Middle frontal gyrus (tissue), 1 donor: Measurements from ENCODE around the gene ASGR1.
A peak's percentile ranks its signal among the peaks of the same experiment; 100 is the strongest.
"Not testable (repeated sequence)": the region's sequence is repeated elsewhere in the genome, so short reads cannot be mapped to it uniquely, and the experiment has no call there.

ENCODE experiments used
- DNase-seq: peaks from one replicate; pipeline ENCODE4 v3.0.0-alpha.2; 2015; ENCODE audit warnings: low spot score; ENCODE audit errors: extremely low spot score

Gene ASGR1

DNA sequence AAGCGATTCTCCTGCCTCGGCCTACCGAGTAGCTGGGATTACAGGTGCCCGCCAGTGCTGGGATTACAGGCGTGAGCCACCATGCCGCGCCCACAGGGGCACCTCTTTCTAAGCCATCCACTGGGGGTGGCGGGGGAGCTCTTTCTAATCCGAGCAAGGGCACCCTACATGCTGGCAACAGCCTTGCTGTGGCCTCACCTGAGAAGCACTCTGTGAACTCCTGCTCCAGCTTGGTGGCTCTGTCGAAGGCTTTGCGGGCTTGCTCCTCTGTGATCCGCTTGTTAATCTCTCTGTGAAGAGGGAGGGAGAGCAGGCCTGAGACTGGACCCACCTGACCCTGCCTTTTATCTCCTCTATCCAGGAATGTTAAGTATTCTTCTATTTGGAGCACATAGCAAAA, 11.9 kb upstream of the ASGR1 start:
- DNase-seq: no peak

DNA sequence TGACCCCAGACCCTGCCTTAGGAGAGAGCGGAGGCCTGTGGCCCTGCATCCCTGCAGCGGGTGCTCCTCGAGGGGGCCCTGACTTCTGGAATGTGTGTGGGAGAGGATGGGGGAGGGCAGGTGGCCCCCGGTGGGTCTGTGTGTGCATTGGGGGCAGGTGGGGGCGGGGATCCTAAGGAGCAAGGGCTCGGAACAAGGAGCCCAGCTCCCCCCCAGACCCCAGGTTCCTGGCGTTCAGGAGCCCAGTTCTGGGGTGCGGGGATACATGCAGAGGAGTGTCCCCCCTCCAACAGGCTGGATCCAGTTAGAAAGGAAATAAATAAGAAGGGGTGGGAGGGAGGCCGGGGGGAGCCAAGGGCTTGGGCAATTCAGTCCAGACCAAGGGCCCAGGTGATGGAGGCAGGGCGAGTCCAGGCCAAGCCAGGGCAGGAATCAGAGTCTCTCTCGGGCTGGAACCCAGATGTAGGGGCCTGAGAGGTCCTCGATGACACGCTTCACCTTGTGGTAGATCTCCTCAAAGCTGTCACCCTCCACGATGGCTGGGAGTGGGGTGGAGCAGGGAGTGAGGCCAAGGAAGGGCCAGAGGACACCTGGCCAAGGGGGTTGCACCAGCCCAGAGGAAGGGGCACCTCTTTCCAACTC, 11.2 kb upstream of the ASGR1 start:
- no peak for DNase-seq

DNA sequence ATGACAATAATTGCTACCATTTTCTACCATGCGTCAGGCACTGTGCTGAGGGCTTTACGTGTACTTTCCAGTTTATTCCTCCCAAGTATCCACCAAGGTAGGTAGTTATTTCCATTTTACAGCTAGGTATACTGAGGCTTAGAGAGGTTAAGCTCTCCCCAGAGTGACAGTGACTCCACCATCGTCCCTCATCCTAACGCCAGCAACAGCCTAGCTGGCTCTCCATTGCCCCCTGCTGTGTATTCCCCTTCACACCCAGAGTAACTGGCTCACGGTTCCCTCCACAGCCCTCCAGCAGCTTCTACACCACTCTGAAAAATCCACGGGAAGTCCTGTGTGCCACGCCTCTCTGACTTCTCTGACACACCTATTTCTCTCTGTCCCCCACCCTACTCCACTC, 7.1 kb upstream of the ASGR1 start:
- DNase-seq: no peak

DNA sequence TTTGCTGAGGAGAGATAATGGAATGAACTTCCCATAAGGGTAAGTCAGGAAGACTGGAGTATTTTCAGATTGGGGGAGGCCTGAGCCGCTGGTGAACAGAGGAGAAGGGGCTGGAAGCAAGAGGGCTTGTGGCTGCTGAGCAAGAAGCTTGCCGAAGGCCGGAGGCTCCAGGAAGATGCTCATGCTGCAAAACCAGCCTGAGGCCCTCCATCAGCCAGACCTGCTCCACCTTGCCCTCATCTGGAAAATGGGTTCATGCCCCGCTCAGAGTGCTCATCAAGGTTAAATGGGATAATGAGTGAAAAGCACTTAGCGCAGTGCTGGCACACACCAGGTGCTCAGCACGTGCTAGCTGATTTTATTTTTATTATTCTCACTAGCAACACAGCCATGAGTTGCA, 5.5 kb upstream of the ASGR1 start:
- no peak for DNase-seq

DNA sequence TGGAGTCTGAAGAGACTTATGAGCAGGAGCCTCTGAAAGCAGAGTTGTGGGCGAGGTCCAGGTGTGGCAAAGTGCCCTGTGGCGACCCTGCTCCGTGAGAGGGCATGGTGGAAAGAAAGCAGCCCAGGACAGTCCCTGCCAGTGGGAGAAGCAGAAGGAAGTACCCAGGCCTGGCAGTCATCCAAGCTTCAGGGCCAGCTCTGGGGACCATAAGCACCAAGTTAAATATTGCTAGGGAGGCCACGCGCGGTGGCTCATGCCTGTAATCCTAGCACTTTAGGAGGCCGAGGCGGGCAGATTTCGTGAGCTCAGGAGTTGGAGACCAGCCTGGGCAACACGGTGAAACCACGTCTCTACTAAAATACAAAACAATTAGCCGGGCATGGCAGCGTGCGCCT, 4.9 kb upstream of the ASGR1 start:
- DNase-seq: no peak

DNA sequence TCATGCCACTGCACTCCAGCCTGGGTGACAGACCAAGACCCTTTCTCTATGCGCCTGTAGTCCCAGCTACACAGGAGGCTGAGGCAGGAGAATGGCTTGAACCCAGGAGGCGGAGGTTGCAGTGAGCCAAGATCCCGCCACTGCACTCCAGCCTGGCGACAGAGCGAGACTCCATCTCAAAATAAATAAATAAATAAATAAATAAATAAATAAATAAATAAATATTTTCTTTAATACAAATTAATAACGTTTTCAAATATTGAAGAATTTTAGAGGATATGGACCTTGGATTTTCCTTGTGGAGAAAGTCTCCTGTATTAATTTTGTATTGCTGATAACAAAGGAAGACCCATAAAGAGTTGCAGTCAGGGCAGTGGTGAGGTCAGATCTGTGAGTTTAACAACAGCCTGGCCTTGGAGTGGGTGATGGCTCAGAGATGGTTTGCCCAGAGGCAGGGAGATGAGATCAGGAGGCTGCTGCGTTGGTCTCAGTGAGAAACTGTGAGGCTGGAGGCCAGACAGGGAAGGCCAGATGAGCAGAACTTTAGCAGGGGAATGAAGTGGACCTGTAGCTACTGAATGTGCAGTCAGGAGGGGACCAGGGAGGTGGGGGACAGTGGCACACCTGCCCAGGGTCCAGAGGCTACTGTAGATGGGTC, 4.4 kb upstream of the ASGR1 start:
- DNase-seq: no peak

DNA sequence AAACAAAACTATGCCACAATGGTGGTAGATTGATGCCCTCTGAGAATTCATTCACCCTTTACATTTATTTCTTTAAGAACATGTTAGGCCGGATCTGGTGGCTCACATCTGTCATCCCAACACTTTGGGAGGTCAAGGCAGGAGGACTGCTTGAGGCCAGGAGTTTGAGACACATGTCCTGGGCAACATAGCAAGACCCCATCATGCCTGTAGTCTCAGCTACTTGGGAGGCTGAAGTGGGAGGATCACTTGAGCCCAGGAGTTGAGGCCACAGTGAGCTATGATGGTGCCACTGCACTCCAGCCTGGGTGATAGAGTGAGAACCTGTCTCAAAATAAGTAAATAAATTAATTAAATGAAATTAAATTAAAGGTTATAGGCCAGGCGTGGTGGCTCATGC, 2.9 kb upstream of the ASGR1 start:
- DNase-seq: not testable (repeated sequence)

DNA sequence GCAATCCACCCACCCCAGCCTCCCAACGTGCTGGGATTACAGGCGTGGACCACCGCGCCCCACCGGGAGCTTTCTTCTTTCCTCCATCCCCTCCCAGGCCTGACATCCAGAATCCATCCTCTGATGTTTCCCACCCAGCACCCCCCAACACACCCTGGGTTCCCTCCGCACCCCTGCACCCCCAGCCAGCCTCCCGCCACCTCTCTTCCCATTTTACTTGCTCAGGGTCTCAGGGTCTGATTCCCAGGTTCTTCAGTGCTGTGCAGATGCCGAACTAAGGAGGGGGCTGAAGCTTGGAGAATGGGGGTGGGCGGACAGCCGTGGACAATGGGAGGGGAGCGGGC, 225 bp downstream of the ASGR1 start:
- no peak for DNase-seq

DNA sequence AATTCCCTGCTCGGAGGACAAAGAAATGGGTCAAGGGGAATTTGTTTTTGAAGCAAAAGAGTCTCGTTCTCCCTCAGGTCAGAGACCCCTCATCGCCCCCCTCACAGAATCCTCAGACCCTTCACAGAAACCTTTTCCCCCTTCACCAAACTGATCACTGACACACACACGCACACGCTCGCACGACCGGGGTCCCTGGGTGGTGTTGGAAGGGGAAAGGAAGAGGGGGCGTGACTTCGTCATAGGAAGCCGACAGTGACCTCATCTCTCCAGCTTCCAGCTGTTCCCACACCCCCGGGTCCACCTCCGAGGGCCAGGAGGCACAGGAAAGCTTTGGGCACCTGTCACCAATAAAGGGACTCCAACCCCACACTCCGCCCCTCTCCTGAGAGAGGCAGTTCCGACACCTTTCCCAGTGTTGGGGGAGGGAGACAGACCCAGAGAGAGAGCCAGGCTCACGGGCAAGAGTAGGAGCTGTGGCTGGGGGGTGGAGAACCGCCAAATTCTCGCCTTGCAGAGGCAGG, 1.2 kb downstream of the ASGR1 start:
- no peak for DNase-seq

DNA sequence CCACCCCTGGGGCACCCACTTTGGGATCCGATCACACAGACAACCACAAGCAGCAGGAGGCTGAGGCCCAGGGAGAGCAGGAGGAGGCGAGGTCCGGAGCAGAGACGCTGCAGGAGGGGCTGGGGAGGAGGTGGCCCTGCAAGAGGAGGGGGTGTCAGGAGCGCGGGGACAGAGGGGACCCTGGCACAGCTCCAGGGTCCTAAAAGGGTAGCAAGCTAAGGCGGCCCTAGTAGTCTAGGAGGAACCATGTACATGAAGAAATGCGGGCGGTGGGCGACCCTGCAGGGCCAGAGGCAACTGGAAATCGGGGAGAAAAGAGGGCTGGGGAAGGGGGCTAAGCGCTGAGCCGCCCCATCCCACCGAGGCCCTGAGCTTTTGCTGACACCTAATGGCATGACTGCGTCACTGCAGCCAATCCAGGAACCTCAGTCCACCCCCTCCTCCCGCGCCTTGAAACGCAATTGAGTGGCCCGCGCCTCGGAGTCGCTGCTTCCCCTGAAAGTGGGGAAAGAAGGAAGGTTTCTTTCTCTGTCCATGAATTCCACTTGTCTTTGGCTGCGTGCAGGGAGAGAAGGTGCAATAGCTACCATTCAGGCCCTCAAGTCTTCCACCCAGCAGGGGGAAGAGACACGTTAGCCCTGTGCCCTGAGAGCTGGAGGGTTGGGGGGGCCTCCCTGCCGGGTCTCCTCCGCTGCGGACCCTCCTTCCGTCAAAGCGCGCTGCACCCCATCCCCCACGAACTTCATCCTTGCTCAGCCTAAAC, 1.8 kb downstream of the ASGR1 start:
- DNase-seq: peak; percentile 72

DNA sequence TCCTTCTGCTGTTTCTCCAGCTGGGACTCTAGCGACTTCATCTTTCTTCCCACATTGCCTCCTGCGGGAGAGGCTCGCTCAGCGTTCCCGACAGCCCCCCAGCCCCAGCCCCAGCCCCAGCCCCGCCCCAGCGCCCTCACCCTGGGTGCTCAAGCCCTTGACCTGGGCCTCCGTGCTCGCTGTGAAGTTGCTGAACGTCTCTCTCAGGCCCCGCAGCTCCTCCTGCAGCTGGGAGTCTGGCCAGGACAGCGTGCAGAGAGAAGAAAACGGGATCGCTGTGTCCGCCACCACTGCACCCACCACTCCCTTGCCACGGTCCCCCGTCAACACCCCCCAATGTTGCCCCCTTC, 2.4 kb downstream of the ASGR1 start:
- no peak for DNase-seq

DNA sequence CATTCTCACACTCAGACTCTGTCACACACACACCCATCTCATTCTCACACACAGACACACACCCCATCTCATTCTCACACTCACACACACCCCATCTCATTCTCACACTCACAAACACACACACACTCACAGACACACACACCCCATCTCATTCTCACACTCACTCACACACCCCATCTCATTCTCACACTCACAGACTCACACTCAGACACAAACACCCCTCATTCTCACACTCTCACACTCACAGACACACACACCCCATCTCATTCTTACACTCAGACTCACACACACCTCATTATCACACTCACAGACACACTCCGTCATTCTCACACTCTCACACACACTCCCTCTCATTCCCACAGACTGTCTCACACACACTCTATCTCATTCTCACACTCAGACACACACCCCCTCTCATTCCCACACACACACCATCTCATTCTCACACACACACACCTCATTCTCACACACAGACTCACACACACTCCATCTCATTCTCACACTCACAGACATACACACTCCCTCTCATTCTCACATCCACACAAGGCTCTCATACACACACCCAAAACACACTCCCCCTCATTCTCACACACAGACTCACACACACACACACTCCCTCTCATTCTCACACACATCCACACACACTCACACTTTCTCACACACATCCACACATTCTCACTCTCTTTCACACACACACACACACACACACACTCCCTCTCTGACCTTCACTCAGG, 2.9 kb downstream of the ASGR1 start:
- no peak for DNase-seq

DNA sequence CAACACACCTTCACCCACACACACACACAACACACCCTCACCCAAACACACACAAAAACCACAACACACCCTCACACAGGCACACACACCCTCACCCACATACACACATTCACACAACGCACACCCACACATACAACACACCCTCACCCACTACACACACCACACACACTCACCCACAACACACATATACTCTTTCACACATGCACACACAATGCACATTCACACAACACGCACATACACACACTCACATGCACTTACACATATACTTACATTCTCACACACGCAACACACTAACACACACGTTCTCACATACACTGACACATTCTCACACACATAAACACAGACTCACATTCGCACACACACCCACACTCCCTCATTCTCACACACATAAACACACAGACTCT, 3.8 kb downstream of the ASGR1 start:
- no peak for DNase-seq

DNA sequence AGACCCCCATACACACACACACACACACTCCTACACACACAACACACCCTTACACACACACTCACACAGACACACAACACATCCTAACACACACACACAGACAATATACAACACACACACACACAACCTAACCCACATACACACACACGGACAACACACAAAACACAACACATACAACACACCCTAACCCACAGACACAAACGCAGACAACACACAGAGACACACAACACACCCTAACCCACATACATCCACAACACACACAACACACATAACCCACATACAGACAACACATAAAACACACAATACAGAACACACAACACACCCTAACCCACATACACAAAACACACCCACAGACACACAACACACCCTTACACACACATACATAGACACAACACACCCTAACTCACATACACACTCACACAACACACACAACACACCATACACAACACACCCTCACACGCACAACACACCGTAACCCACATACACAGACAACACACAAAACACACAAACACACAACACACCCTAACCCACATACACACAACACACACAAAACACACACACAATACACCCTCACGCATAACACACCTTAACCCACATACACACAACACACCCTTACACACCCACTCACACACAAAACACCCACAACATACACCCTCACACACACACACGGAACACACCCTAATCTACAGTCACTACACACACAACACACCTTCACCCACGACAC, 4.4 kb downstream of the ASGR1 start:
- DNase-seq: no peak

DNA sequence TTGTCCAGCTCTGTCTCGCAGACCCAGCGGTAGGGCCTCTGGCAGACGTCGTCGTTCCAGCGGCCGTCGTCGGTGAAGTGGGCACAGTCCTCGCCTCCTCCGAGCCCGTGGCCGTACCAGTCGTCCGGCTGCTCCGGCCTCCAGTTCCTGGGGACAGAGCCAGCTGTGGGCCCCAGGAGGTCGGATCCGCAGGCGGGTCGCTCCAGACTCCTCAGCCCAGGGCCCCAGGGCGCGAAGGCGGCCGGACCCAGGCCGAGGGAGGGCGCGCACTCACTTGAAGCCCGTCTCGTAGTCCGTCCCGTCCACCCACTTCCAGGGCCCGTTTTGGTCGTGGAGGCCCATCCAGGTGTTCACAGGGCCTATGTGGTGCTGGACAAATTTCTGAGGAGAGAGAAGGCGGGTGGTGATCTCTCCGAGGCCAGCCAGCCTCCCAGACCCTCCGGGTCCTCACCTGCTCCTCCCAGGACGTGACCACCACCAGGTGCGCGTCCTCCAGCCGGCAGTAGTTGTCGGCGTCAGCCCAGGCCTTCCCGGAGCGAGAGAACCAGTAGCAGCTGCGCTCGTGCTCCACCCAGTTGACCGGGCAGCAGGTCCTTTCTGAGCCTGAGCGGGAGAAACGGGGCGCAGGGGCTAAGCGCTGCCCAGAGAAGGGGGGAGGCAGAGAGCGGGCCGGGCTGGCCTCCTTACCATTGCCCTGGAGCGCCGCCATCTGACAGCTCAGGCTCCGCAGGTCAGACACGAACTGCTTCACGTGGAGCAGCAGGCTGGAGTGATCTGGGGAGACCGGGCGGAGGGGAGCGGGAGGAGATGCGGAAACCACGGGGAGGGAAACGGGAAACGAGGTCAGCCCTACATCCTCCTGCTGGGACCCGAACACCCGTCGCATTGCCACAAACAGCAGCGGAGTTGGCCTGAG, 5.2 kb downstream of the ASGR1 start:
- DNase-seq: no peak

DNA sequence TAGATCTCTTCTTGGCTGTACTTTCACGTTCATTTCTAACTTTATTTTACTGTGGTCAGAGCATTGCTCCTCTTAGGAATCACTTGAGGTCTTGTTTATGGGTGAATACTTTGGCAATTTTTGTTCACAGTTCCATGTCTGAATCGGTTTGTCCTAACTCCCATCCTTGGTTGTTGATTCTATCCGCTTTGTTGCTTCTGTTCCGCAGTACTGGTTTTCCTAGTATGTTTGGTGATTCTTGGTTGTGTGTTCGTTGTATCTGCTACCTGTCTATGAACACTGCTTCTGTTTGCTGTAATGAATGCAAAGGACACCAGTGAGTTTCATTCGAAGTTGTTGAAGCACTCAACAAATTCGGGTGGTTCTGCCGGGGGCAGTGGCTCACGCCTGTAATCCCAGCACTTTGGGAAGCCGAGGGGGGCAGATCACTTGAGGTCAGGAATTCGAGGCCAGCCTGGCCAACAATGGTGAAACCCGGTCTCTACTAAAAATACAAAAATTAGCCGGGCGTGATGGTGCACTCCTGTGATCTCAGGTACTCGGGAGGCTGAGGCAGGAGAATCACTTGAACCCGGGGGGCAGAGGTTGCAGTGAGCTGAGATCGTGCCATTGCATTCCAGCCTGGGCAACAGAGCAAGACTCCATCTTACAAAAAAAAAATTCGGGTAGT, 6.5 kb downstream of the ASGR1 start:
- DNase-seq: not testable (repeated sequence)

DNA sequence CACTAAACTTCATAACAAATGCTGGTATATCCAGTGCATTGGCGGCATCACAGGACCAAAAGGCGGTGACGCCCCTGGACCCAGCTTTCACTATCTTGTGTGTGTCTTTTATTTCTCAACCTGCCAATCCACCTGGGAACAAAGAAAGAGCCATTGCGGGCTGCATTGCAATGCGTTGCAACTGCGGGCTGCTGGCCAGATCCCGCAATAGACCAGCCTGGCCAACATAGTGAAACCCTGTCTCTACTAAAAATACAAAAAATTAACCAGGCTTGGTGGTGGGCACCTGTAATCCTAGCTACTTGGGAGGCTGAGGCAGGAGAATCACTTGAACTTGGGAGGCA, 9.6 kb downstream of the ASGR1 start:
- DNase-seq: not testable (repeated sequence)

DNA sequence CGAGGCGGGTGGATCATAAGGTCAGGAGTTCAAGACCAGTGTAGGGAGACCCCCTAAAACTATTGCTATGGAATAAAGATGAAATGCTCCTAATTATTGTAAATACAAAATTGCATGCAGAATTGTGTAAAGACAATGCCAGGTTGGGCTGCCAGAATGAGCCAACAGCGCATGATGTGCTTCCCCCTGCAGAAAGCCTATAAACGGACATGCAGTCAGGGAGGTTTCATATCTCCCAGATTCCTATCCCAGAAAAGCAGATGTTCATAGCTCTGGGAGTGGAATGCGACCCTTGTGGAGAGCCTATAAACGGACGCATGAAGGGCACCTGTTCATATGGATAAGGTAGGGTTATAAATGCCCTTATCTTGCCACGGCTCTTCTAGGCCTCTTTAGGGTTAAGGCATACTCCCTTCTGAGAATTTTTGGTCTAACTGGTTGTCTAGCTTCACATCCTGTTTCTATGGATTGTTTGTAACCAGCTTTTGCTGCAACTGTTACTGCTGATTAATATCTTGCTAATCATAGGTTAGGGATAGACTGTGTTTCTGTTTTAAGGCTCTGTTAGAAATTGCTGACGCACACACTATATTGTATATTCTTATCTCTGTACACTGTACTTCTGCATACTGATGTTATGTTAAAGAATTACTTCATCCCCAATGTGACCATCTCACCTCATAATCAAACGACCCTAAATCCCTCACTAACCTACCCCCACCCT, 10.2 kb downstream of the ASGR1 start:
- not testable (repeated sequence) for DNase-seq

DNA sequence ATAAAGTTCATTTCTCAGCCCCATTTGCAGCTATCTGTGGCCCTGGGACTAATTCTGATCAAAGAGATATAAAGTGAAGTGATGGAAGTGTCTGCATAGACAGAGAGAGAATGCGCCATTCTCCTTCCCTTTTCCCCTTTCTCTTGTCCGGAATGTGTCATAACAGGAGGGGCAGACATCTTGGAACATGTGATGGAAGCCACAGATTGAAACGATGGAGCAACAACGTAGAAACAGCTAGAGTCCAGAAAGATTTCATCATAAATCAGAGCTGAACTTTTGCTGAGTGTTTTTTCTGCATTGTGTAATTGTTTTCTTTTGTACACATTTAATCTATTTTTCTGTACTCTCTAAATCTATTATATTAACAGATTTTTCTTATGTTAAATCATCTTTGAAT, 11.3 kb downstream of the ASGR1 start:
- no peak for DNase-seq
